ENCODE results near the gene TFF3.

DNA sequence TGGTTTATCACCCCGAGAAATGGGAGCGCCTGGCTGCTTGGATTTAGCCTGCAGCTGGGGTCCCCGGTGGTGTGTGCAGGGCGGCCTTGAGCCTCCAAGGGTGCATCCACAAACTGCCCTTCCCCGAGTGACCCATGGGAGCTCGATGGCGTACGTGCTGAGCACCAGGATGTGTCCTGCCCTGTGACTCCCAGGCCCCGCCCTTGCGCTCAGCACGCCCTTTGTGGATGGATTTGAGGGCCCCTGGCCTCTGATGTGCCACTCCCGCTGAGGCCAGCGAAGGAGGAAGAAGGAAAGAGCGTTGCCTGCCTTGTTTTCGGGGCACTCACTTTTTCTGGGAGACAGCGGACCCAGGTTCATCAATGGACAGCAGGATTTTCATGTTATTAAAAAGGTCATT, 1.7 kb upstream of the TFF3 start:
- TF ChIP-seq SIN3A (IDR thresholded peaks at IDR 0.05; ENCODE audit: borderline replicate concordance, insufficient read depth, low read length), result no peak
- TF ChIP-seq, protein P1, sequence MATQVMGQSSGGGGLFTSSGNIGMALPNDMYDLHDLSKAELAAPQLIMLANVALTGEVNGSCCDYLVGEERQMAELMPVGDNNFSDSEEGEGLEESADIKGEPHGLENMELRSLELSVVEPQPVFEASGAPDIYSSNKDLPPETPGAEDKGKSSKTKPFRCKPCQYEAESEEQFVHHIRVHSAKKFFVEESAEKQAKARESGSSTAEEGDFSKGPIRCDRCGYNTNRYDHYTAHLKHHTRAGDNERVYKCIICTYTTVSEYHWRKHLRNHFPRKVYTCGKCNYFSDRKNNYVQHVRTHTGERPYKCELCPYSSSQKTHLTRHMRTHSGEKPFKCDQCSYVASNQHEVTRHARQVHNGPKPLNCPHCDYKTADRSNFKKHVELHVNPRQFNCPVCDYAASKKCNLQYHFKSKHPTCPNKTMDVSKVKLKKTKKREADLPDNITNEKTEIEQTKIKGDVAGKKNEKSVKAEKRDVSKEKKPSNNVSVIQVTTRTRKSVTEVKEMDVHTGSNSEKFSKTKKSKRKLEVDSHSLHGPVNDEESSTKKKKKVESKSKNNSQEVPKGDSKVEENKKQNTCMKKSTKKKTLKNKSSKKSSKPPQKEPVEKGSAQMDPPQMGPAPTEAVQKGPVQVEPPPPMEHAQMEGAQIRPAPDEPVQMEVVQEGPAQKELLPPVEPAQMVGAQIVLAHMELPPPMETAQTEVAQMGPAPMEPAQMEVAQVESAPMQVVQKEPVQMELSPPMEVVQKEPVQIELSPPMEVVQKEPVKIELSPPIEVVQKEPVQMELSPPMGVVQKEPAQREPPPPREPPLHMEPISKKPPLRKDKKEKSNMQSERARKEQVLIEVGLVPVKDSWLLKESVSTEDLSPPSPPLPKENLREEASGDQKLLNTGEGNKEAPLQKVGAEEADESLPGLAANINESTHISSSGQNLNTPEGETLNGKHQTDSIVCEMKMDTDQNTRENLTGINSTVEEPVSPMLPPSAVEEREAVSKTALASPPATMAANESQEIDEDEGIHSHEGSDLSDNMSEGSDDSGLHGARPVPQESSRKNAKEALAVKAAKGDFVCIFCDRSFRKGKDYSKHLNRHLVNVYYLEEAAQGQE (IDR thresholded peaks at IDR 0.05; ENCODE audit: insufficient read depth in 1 of 2, low read depth in 2 of 2, low read length in 2 of 2), result no peak
- no peak for TF ChIP-seq POLR2AphosphoS5 (IDR thresholded peaks at IDR 0.05; ENCODE audit: low read depth, low read length)

Data from PFSK-1 (cell line).